ENCODE results near the gene MTMR10. TPM values are rescaled to one million over a fixed set of nuclear protein-coding genes. Genes with fewer than 3 reads are reported as not detected.

Gene MTMR10
- total RNA-seq, 2 experiments from 2014 or later = 41.2 to 42.0 TPM

DNA sequence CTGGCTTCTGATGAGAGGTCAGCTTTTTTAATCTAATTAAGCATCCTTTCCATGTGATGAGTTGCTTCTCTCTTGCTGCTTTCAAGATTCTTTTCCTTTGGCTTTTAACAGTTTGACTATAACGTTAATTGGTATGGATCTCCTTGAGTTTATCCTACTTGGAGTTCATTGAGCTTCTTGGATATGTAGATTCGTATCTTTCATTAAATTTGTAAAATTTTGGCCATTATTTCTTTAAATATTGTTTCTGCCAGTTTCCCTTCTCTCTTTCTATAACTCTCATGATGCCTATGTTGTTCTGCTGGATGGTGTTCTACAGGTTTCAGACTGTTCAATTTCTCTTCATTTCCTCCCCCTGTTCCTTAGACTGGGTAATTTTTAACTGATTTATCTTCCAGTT, 21.0 kb upstream of the MTMR10 start:
- TF ChIP-seq, protein P1, sequence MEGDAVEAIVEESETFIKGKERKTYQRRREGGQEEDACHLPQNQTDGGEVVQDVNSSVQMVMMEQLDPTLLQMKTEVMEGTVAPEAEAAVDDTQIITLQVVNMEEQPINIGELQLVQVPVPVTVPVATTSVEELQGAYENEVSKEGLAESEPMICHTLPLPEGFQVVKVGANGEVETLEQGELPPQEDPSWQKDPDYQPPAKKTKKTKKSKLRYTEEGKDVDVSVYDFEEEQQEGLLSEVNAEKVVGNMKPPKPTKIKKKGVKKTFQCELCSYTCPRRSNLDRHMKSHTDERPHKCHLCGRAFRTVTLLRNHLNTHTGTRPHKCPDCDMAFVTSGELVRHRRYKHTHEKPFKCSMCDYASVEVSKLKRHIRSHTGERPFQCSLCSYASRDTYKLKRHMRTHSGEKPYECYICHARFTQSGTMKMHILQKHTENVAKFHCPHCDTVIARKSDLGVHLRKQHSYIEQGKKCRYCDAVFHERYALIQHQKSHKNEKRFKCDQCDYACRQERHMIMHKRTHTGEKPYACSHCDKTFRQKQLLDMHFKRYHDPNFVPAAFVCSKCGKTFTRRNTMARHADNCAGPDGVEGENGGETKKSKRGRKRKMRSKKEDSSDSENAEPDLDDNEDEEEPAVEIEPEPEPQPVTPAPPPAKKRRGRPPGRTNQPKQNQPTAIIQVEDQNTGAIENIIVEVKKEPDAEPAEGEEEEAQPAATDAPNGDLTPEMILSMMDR (IDR thresholded peaks at IDR 0.05) = no peak
- no peak overlapping the region for H3K4me3 Mint-ChIP-seq
- peaks cover 9% of the 10 kb centered on the region for H3K36me3 Mint-ChIP-seq (ENCODE audit: low read depth)
- no peaks in the 10 kb centered on the region for H3K27me3 ChIP-seq (ENCODE audit: control insufficient read depth in 1 of 2, insufficient read depth in 2 of 2, low read length in 2 of 2)
- ATAC-seq (ENCODE audit: poor library complexity) (no peak), DNase-seq (no peak)
- H3K36me3 ChIP-seq (ENCODE audit: insufficient read depth, low read length) = no peaks in the 10 kb centered on the region
- H3K27ac ChIP-seq (ENCODE audit: low read depth in 1 of 2, low read length in 2 of 2) = no peak overlapping the region
- H3K27me3 Mint-ChIP-seq = peaks cover 8% of the 10 kb centered on the region
- H3K9me3 ChIP-seq (ENCODE audit: control insufficient read depth in 1 of 2, insufficient read depth in 1 of 2, low read length in 2 of 2) = peaks cover 8 to 11% of the 10 kb centered on the region in 2 experiments
- intact Hi-C loops (cut with DNase I, micrococcal nuclease) = no loop called here
- ChIA-PET CTCF (no interaction called here), POLR2A (interaction anchor here (1.1 kb wide), 1 partner anchor 20 kb away, joined by 3 read pairs; the partner anchor contains the start of gene MTMR10)
- no peaks in the 10 kb centered on the region for H3K4me1 ChIP-seq (ENCODE audit: insufficient read depth, low read length)
- H3K9me3 Mint-ChIP-seq = peaks cover 12% of the 10 kb centered on the region
- H3K27ac Mint-ChIP-seq = no peak overlapping the region
- H3K4me3 ChIP-seq (ENCODE audit: low read length) = no peak overlapping the region
- H3K4me1 Mint-ChIP-seq (ENCODE audit: low read depth) = peaks cover 20% of the 10 kb centered on the region

DNA sequence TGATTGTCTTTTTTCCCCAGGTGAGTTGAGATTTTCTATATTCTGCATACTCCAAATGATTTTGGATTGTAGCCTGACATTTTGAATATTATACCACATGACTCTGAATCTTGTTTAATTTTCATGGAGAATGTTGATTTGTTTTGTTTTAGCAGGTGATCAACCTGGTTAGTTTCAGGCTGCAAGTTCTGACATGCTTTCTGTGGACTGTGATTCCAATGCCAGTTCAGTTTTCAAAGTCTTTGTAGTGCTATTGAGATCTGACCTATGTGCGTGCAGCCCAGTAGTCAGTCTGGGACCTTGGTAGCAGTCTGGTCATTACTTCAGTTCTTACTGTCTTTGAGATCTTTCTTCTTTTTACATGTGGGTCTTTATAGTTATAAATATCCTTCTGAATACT, 18.6 kb upstream of the MTMR10 start:
- intact Hi-C loops (cut with DNase I, micrococcal nuclease) = no loop called here
- ChIA-PET CTCF (no interaction called here), POLR2A (no interaction called here)
- Mint-ChIP-seq H3K9me3 (peaks cover 12% of the 10 kb centered on the region), H3K36me3 (ENCODE audit: low read depth) (peaks cover 9% of the 10 kb centered on the region), H3K4me1 (ENCODE audit: low read depth) (peaks cover 15% of the 10 kb centered on the region), H3K27ac (no peak overlapping the region), H3K4me3 (no peak overlapping the region), H3K27me3 (peaks cover 21% of the 10 kb centered on the region)
- Histone ChIP-seq H3K9me3 (ENCODE audit: control insufficient read depth in 1 of 2, insufficient read depth in 1 of 2, low read length in 2 of 2) (peaks cover 8 to 11% of the 10 kb centered on the region in 2 experiments), H3K36me3 (ENCODE audit: insufficient read depth, low read length) (no peaks in the 10 kb centered on the region), H3K4me3 (ENCODE audit: low read length) (no peak overlapping the region), H3K27me3 (ENCODE audit: control insufficient read depth in 1 of 2, insufficient read depth in 2 of 2, low read length in 2 of 2) (no peaks in the 10 kb centered on the region), H3K27ac (ENCODE audit: low read depth in 1 of 2, low read length in 2 of 2) (no peak overlapping the region), H3K4me1 (ENCODE audit: insufficient read depth, low read length) (no peaks in the 10 kb centered on the region)
- no peak for ATAC-seq (ENCODE audit: poor library complexity)
- TF ChIP-seq, protein P1 (IDR thresholded peaks at IDR 0.05) = no peak
- no peak for DNase-seq

GRCh38 chr15:31005660-31006059, 14.2 kb upstream of the MTMR10 start:
- DNase-seq = no peak
- Mint-ChIP-seq H3K4me1 (ENCODE audit: low read depth) (peaks cover 7% of the 10 kb centered on the region), H3K27me3 (peaks cover 37% of the 10 kb centered on the region), H3K9me3 (no peaks in the 10 kb centered on the region), H3K36me3 (ENCODE audit: low read depth) (no peaks in the 10 kb centered on the region), H3K27ac (no peak overlapping the region), H3K4me3 (no peak overlapping the region)
- TF ChIP-seq, protein P1 (IDR thresholded peaks at IDR 0.05) = no peak
- H3K4me1 ChIP-seq (ENCODE audit: insufficient read depth, low read length) = peaks cover 8% of the 10 kb centered on the region
- ChIA-PET CTCF (interaction anchor here (0.6 kb wide), 1 partner anchor 11 kb away, joined by 3 read pairs; no protein-coding TSS in a partner anchor), POLR2A (interaction anchor here (1.4 kb wide), 1 partner anchor 9 kb away, joined by 3 read pairs; no protein-coding TSS in a partner anchor)
- no peak for ATAC-seq (ENCODE audit: poor library complexity)
- H3K27me3 ChIP-seq (ENCODE audit: control insufficient read depth in 1 of 2, insufficient read depth in 2 of 2, low read length in 2 of 2) = peaks cover 0 to 12% of the 10 kb centered on the region in 2 experiments
- intact Hi-C loops (cut with DNase I, micrococcal nuclease) = no loop called here
- H3K36me3 ChIP-seq (ENCODE audit: insufficient read depth, low read length) = no peaks in the 10 kb centered on the region
- no peak overlapping the region for H3K4me3 ChIP-seq (ENCODE audit: low read length)
- no peaks in the 10 kb centered on the region for H3K9me3 ChIP-seq (ENCODE audit: control insufficient read depth in 1 of 2, insufficient read depth in 1 of 2, low read length in 2 of 2)
- no peak overlapping the region for H3K27ac ChIP-seq (ENCODE audit: low read depth in 1 of 2, low read length in 2 of 2)
